ENCODE results near the gene DEAF1. TPM values are rescaled to one million over a fixed set of nuclear protein-coding genes. Genes with fewer than 3 reads are reported as not detected.

Gene DEAF1
- total RNA-seq, 2 donors from 2014 or later, result 21.7 to 25.8 TPM

GRCh38 chr11:733072-733471 lies 38.0 kb upstream of the DEAF1 start:
- H3K27ac ChIP-seq, result no peak overlapping the region
- no peak for DNase-seq

DNA sequence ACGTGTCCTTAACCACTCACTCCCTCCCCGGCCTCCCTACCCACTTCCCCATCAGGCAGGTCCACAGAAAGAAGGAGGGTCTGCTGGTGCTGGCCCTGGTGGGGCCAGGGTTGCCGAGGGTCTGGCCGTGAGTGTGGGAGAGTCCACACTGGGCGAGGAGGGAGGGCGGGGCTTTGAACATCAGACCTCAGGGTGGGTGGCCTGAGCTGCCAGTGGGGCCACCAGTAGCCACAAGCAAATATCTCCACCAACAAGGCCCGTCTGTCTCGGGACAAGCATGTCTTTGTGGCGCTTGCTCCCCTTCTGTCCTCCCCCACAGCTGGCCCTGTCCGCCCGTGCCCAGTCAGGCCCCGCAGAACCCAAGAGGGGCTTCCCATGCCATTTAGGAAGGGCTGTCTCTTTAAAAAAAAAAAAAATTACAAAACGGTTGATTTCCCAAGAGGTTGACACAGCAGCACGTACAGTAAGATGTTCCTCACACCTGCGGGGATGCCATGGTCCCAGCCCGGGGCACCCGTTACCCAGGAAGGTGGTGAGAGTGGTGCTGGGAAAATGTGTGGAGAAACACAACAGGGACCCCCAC lies 34.6 kb upstream of the DEAF1 start:
- Histone ChIP-seq H3K9me3 (no peaks in the 10 kb centered on the region), H3K27me3 (peaks cover 5% of the 10 kb centered on the region), H3K36me3 (no peaks in the 10 kb centered on the region), H3K4me3 (no peak overlapping the region), H3K4me1 (peaks cover 30% of the 10 kb centered on the region), H3K27ac (no peak overlapping the region), H3K9ac (ENCODE audit: low read depth in 2 of 2, low read length in 2 of 2) (no peak overlapping the region)
- DNase-seq, result no peak
- intact Hi-C loops (cut with DNase I), result loop anchor here (5.0 to 10.0 kb wide), 2 partner anchors 67 to 175 kb away; no protein-coding TSS in a partner anchor
- TF ChIP-seq, protein P1, sequence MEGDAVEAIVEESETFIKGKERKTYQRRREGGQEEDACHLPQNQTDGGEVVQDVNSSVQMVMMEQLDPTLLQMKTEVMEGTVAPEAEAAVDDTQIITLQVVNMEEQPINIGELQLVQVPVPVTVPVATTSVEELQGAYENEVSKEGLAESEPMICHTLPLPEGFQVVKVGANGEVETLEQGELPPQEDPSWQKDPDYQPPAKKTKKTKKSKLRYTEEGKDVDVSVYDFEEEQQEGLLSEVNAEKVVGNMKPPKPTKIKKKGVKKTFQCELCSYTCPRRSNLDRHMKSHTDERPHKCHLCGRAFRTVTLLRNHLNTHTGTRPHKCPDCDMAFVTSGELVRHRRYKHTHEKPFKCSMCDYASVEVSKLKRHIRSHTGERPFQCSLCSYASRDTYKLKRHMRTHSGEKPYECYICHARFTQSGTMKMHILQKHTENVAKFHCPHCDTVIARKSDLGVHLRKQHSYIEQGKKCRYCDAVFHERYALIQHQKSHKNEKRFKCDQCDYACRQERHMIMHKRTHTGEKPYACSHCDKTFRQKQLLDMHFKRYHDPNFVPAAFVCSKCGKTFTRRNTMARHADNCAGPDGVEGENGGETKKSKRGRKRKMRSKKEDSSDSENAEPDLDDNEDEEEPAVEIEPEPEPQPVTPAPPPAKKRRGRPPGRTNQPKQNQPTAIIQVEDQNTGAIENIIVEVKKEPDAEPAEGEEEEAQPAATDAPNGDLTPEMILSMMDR (IDR thresholded peaks at IDR 0.05), result no peak

More at GRCh38 chr11:733072-733471, 38.0 kb upstream of the DEAF1 start:
- peaks cover 5% of the 10 kb centered on the region for H3K4me1 ChIP-seq
- TF ChIP-seq, protein P1 (IDR thresholded peaks at IDR 0.05), result no peak
- no peak overlapping the region for H3K9ac ChIP-seq (ENCODE audit: low read depth in 2 of 2, low read length in 2 of 2)
- no peaks in the 10 kb centered on the region for H3K27me3 ChIP-seq
- H3K9me3 ChIP-seq, result no peaks in the 10 kb centered on the region
- H3K36me3 ChIP-seq, result no peaks in the 10 kb centered on the region
- intact Hi-C loops (cut with DNase I), result no loop called here
- no peak overlapping the region for H3K4me3 ChIP-seq

GRCh38 chr11:728901-729491 lies 34.0 kb upstream of the DEAF1 start:
- no peak for DNase-seq
- TF ChIP-seq, protein P1 (IDR thresholded peaks at IDR 0.05), result no peak

DNA sequence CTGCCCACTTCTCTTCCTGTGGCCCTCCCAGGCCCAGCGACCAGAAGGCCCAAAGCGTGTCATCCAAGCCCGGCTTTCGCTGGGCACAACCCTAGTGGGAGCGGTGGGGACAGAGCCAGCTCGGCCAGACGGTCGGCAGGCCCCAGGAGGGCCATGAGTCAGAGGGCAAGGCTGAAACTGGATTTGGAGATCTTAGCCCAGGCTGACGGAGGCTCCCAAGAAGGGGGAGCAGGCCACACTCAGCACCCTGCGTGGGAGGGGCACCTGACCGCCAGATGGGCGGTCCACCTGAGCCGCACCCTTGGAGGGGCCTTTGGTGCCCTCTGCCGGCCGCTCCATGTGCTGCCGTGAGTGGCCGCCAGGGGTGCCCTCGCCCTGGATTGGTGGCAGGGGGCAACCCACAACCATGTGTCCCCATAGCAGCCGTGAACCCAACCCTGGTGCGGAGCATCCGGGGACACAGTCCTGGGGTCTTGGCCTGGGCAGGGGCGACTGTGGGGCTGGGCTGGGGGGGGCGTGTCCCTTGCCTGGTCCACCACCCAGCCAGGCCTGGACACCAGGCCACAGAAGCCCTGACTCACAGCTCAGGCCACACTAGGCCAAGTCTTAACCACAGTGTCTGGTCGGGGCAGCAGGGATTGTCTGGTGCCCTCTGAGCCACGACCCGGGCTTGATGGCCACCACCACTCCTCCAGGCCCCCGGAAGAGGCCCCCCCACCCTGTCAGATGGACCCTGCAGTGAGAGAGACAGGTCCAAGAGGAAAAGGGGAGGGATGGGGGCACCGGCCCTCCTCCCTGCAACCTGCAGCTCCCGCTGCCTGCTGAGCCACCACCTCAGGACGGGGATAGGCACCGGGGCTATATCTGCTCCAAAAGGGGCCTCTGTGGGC lies 33.1 kb upstream of the DEAF1 start:
- TF ChIP-seq, protein P1 (IDR thresholded peaks at IDR 0.05), result peak; percentile 97
- peaks cover 5% of the 10 kb centered on the region for H3K27me3 ChIP-seq
- DNase-seq, result peak; percentile 85
- H3K9me3 ChIP-seq, result no peaks in the 10 kb centered on the region
- H3K9ac ChIP-seq (ENCODE audit: low read depth in 2 of 2, low read length in 2 of 2), result peak overlapping the region; percentile 34 to 35
- no peaks in the 10 kb centered on the region for H3K36me3 ChIP-seq
- peaks cover 30% of the 10 kb centered on the region for H3K4me1 ChIP-seq
- intact Hi-C loops (cut with DNase I), result loop anchor here (5.0 to 10.0 kb wide), 2 partner anchors 66 to 173 kb away; no protein-coding TSS in a partner anchor
- no peak overlapping the region for H3K4me3 ChIP-seq
- no peak overlapping the region for H3K27ac ChIP-seq

More at GRCh38 chr11:728901-729491, 34.0 kb upstream of the DEAF1 start:
- Histone ChIP-seq H3K27me3 (peaks cover 5% of the 10 kb centered on the region), H3K9me3 (no peaks in the 10 kb centered on the region), H3K4me1 (peaks cover 30% of the 10 kb centered on the region), H3K27ac (no peak overlapping the region), H3K9ac (ENCODE audit: low read depth in 2 of 2, low read length in 2 of 2) (no peak overlapping the region), H3K4me3 (no peak overlapping the region), H3K36me3 (no peaks in the 10 kb centered on the region)
- intact Hi-C loops (cut with DNase I), result loop anchor here (5.0 to 10.0 kb wide), 2 partner anchors 67 to 174 kb away; no protein-coding TSS in a partner anchor

- peaks cover 5% of the 10 kb centered on the region for H3K27me3 ChIP-seq
- TF ChIP-seq, protein P1 (IDR thresholded peaks at IDR 0.05), result no peak
These were observed 32.3 kb upstream of the DEAF1 start for GRCh38 chr11:727281-727701.

More at GRCh38 chr11:727281-727701, 32.3 kb upstream of the DEAF1 start:
- Histone ChIP-seq H3K9ac (ENCODE audit: low read depth in 2 of 2, low read length in 2 of 2) (peak overlapping the region in 1 of 2 donors; percentile 34), H3K36me3 (no peaks in the 10 kb centered on the region), H3K4me3 (no peak overlapping the region), H3K4me1 (peaks cover 30% of the 10 kb centered on the region), H3K9me3 (no peaks in the 10 kb centered on the region), H3K27ac (no peak overlapping the region)
- DNase-seq, result no peak
- intact Hi-C loops (cut with DNase I), result loop anchor here (5.0 to 10.0 kb wide), 2 partner anchors 65 to 172 kb away; no protein-coding TSS in a partner anchor
